GM12872 (cell line): ENCODE measurements around the gene LRRC37A.
"Not testable (repeated sequence)": the region's sequence is repeated elsewhere in the genome, so short reads cannot be mapped to it uniquely, and the experiment has no call there.

Experiments used
- TF ChIP-seq, protein P1 (sequence below): IDR thresholded peaks from 3 replicates; pipeline ENCODE4 v1.5.1; 2011; ENCODE audit warnings: low read depth, mild to moderate bottlenecking, low read length, moderate library complexity; ENCODE audit not compliant: insufficient read depth

Gene LRRC37A

GRCh38 chr17:46294831-46295230 is at the start of gene LRRC37A:
TSS of gene LRRC37A (plus strand) at chr17:46295131. CDS start at chr17:46295134, 3 bp downstream.
- TF ChIP-seq, protein P1, sequence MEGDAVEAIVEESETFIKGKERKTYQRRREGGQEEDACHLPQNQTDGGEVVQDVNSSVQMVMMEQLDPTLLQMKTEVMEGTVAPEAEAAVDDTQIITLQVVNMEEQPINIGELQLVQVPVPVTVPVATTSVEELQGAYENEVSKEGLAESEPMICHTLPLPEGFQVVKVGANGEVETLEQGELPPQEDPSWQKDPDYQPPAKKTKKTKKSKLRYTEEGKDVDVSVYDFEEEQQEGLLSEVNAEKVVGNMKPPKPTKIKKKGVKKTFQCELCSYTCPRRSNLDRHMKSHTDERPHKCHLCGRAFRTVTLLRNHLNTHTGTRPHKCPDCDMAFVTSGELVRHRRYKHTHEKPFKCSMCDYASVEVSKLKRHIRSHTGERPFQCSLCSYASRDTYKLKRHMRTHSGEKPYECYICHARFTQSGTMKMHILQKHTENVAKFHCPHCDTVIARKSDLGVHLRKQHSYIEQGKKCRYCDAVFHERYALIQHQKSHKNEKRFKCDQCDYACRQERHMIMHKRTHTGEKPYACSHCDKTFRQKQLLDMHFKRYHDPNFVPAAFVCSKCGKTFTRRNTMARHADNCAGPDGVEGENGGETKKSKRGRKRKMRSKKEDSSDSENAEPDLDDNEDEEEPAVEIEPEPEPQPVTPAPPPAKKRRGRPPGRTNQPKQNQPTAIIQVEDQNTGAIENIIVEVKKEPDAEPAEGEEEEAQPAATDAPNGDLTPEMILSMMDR: not testable (repeated sequence)

- TF ChIP-seq, protein P1: peak; percentile 85
Observed at GRCh38 chr17:46253722-46254121, 41.2 kb upstream of the LRRC37A start.

DNA sequence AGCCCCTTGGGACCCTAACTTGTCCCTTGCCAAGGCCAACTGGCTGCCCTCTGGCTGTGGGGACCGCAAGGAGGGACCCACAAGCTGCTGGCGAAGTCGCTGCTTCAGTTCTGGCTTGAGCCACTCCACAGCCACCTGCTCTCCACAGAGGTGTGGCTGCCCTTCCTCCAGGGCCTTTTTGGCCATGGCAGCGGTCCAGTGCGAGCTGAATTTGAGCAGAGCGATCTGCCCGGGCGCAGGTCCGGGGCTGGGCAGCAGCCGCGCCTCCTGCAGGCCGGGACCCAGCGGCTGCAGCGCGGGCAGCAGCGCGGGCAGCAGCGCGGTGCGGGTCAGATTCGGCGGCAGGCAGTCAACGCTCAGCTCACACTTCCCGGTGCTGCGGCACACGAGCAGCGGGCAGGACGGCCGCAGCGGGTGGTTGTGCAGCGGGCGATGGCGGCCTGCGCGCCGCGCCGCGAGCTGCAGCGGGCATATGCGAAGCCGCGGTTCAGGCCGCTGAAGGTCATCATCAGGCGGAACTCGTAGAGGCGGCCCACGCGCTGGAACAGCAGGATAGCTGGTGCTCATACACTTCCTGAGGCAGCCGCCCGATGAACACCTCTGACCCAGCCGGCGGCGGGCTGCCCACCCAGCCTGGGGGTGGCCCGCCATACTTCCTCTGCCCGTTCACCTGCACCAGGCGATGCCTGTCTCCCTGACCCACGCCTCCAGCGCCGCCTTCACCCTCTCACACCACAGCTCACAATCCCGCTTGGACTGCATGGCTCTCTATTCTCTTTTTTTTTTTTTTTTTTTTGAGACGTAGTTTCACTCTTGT is 34.9 kb upstream of the LRRC37A start:
- TF ChIP-seq, protein P1: 0 out of 3 replicates have a peak, but pooled peaks have one; percentile 3

- TF ChIP-seq, protein P1: no peak
Observed at GRCh38 chr17:46262271-46262670, 32.7 kb upstream of the LRRC37A start.

GRCh38 chr17:46264456-46265198 is 30.3 kb upstream of the LRRC37A start:
- TF ChIP-seq, protein P1: no peak

DNA sequence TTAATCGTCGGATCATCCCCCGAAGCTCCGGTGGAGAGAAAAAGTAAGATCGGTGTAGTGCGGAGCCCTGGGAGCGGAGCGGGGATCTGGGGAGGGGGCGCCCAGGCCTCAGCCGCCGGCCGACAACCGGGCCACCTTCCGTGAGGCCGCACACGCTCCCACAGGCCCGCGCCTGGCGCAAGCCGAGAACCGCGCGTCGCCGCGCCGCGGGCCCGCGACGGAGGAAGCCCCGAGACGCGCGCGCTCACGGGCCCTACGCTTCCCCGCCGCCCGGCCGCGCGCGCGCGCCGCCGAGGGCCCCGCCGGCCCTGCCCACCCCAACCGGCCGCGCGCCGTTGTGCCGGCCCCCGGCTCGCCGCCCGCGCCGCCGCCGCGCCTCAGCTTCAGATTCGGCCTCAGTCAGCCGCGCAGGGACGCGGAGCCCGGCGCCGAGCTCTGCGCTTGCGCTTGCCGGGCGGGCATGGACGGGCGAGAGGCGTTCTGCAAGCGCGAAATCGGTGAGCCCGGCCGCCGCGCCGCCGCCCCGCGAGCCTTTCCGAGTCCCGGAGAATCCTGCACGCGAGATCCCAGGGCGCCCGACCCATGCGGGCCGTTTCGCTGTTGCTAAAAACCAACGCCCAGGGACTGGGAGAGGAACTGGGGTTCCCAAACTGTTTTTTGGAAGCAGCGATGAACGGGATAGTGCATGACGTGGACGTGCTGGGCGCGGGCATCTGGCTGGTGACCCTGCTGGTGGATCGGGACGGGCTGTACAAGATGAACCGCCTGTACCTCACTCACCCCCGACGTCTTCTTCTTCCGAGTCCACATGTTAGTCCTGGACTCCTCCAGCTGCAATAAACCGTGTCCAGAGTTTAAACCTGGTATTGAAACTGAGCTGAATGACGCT is 28.0 kb upstream of the LRRC37A start:
- TF ChIP-seq, protein P1: no peak
